Kidney glomerular epithelial cell (primary cell): ENCODE data around the gene NUDT14.

ENCODE experiments used
- DNase-seq: peaks from one replicate; lab custom pipeline; 2025; lab: John Stamatoyannopoulos, UW

Gene NUDT14

GRCh38 chr14:105131241-105131640 is 49.9 kb downstream of the NUDT14 start:
- DNase-seq = no peak

- no peak for DNase-seq
These were observed 53.1 kb downstream of the NUDT14 start for GRCh38 chr14:105128059-105128458.

- DNase-seq = no peak
These were observed 54.2 kb downstream of the NUDT14 start for GRCh38 chr14:105126981-105127329.

GRCh38 chr14:105126126-105126980 is 54.8 kb downstream of the NUDT14 start:
- DNase-seq = no peak

- no peak for DNase-seq
These were observed 56.3 kb downstream of the NUDT14 start for GRCh38 chr14:105124823-105125222.

GRCh38 chr14:105123981-105124765 is 56.9 kb downstream of the NUDT14 start:
- no peak for DNase-seq

- DNase-seq = no peak
These were observed 57.9 kb downstream of the NUDT14 start for GRCh38 chr14:105123064-105123665.
